ENCODE data around the gene LINGO4.

Gene LINGO4

DNA sequence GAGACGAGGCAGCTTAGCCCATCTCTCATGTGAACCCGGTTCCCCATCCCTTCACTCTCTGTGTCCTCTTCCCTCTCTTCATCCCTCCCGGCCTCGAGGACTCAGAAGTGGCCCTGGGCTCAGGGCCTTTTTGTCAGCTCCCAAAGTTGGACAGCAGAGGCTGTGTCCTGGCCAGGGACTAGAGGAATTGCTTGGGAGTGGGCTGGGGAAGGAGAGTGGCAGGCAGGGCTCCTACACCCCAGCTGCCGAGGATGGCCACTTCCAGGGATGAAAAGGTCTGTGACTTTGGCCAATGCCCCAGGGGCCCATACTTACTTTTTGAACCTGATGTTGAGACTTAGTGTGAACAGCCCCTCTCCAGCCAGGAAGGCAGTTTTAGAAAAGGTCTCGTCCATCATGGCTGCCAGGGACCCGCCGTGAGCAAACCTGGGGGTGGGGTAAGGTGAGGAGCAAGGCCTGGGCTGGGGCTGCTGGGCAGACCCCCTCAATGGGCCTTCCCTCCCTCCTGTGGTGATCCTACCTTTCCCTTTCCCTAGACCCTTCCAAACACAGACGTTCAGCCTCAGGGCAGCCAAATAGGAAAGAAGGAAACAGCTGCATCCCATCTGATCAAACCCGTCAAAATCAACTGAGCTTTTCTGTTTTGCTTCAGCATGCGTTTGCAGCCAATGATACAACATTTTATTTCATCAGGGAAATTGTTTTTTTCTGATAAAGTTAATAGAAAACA is 42.8 kb upstream of the LINGO4 start:
- Histone ChIP-seq H3K23ac (ENCODE audit: low read depth, low read length, poor library complexity) (no peak overlapping the region), H2AFZ (ENCODE audit: low read length) (no peak overlapping the region), H2BK5ac (ENCODE audit: low read length) (no peak overlapping the region), H3K4me2 (ENCODE audit: insufficient read depth, low read length, poor library complexity, severe bottlenecking) (no peak overlapping the region), H3K27me3 (ENCODE audit: control insufficient read depth in 3 of 3, insufficient read depth in 3 of 3, low read depth in 1 of 3, low read length in 3 of 3) (peaks cover 0 to 82% (median 0%) of the 10 kb centered on the region in 3 experiments), H3K27ac (replicated peaks; ENCODE audit: low read length) (no peak overlapping the region), H2AK5ac (ENCODE audit: low read depth, low read length) (no peak overlapping the region), H3K9me3 (replicated peaks in 1 of 2; ENCODE audit: control insufficient read depth in 2 of 2, insufficient read depth in 1 of 2, low read depth in 1 of 2, low read length in 2 of 2) (peaks cover 0 to 2% of the 10 kb centered on the region in 2 donors), H3K4me3 (ENCODE audit: low read length in 2 of 2) (no peak overlapping the region), H3K79me1 (ENCODE audit: low read depth, low read length) (no peaks in the 10 kb centered on the region), H3K4me1 (ENCODE audit: control insufficient read depth in 2 of 2, insufficient read depth in 1 of 2, low read depth in 1 of 2, low read length in 2 of 2) (peaks cover 0 to 1% of the 10 kb centered on the region in 2 donors), H3K36me3 (replicated peaks in 1 of 2; ENCODE audit: control insufficient read depth in 2 of 2, insufficient read depth in 2 of 2, low read length in 2 of 2) (no peaks in the 10 kb centered on the region), H2BK12ac (ENCODE audit: low read length) (no peak overlapping the region), H3K18ac (ENCODE audit: low read length) (no peak overlapping the region), H3K14ac (ENCODE audit: low read length) (no peak overlapping the region), H2BK15ac (ENCODE audit: low read length) (no peak overlapping the region), H2BK120ac (ENCODE audit: low read depth, low read length) (no peak overlapping the region), H4K8ac (ENCODE audit: low read depth, low read length) (no peak overlapping the region), H4K91ac (ENCODE audit: low read depth, low read length, poor library complexity) (no peak overlapping the region), H3K4ac (ENCODE audit: low read length) (no peak overlapping the region), H3K9ac (ENCODE audit: low read depth, low read length, poor library complexity) (no peak overlapping the region)
- no CpG with 5 or more reads among the region's 11 CpGs for WGBS, 2 donors (ENCODE audit: extremely low coverage in 2 of 2, insufficient read length in 2 of 2, insufficient replicate concordance in 1 of 2)
- DNase-seq (ENCODE audit: low spot score): no peak

DNA sequence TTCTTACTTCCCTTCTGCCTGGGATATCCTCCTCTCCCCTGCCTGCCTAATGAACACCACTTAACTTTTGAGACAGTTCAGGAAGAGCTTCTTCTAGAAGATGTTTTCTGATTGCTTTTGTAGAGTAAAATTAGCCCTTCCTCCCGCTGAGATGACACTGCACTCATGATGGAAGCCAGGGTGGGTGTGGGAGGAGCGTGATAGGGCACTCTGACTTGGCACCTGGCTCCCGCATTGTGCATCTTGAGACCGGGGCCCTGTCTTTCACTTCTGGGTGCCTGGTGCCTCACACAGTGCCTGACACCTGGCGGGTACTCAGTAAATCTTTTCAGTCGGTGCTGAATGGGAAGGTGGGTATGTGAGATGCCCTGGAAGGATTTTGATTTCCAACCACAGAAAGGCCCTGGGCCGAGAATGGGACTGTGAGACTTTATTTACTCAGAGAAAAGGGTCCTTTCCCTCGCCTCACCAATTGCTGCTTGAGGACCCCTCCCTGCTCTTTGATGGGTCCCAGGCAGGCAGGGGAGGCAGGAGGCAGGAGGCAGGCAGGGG is 41.5 kb upstream of the LINGO4 start:
- WGBS, 2 donors (ENCODE audit: extremely low coverage in 2 of 2, insufficient read length in 2 of 2, insufficient replicate concordance in 1 of 2): no CpG with 5 or more reads among the region's 8 CpGs
- Histone ChIP-seq H3K27me3 (ENCODE audit: control insufficient read depth in 3 of 3, insufficient read depth in 3 of 3, low read depth in 1 of 3, low read length in 3 of 3) (peaks cover 0 to 78% (median 0%) of the 10 kb centered on the region in 3 experiments), H3K4me2 (ENCODE audit: insufficient read depth, low read length, poor library complexity, severe bottlenecking) (no peak overlapping the region), H3K4me1 (ENCODE audit: control insufficient read depth in 2 of 2, insufficient read depth in 1 of 2, low read depth in 1 of 2, low read length in 2 of 2) (peaks cover 0 to 1% of the 10 kb centered on the region in 2 donors), H2AK5ac (ENCODE audit: low read depth, low read length) (no peak overlapping the region), H3K36me3 (replicated peaks in 1 of 2; ENCODE audit: control insufficient read depth in 2 of 2, insufficient read depth in 2 of 2, low read length in 2 of 2) (no peaks in the 10 kb centered on the region), H3K27ac (replicated peaks; ENCODE audit: low read length) (no peak overlapping the region), H3K14ac (ENCODE audit: low read length) (no peak overlapping the region), H3K23ac (ENCODE audit: low read depth, low read length, poor library complexity) (no peak overlapping the region), H2BK15ac (ENCODE audit: low read length) (no peak overlapping the region), H4K91ac (ENCODE audit: low read depth, low read length, poor library complexity) (no peak overlapping the region), H3K79me1 (ENCODE audit: low read depth, low read length) (no peaks in the 10 kb centered on the region), H3K4me3 (ENCODE audit: low read length in 2 of 2) (no peak overlapping the region), H2BK12ac (ENCODE audit: low read length) (no peak overlapping the region), H4K8ac (ENCODE audit: low read depth, low read length) (no peak overlapping the region), H2AFZ (ENCODE audit: low read length) (no peak overlapping the region), H2BK5ac (ENCODE audit: low read length) (no peak overlapping the region), H3K18ac (ENCODE audit: low read length) (no peak overlapping the region), H2BK120ac (ENCODE audit: low read depth, low read length) (no peak overlapping the region), H3K4ac (ENCODE audit: low read length) (no peak overlapping the region), H3K9me3 (replicated peaks in 1 of 2; ENCODE audit: control insufficient read depth in 2 of 2, insufficient read depth in 1 of 2, low read depth in 1 of 2, low read length in 2 of 2) (peaks cover 0 to 2% of the 10 kb centered on the region in 2 donors), H3K9ac (ENCODE audit: low read depth, low read length, poor library complexity) (no peak overlapping the region)
- DNase-seq (ENCODE audit: low spot score): no peak

DNA sequence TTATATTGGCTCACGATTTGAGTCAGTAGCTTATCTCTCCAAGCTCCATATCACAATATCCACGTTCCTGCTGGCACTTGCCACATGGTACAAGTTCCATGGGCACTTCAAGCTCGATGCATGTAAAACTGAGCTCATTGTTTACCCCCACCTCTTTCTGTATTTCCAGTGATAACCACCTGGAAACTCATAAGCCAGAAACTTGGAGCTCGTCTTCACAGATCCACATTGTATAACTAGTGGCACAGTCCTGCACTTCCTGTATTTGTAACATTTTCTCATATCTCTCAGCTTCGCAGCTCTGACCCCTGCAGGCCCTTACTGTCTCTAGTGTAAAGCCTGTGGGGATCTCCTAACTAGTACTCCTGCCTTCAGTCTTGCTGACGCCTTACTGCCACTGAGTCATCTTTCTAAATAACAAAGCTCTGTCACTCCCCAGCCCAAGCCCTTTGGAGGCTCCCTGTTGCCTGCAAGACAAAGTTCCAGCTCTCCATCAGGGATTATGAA is 40.9 kb upstream of the LINGO4 start:
- Histone ChIP-seq H3K9ac (ENCODE audit: low read depth, low read length, poor library complexity) (no peak overlapping the region), H2AK5ac (ENCODE audit: low read depth, low read length) (no peak overlapping the region), H3K4me1 (ENCODE audit: control insufficient read depth in 2 of 2, insufficient read depth in 1 of 2, low read depth in 1 of 2, low read length in 2 of 2) (peaks cover 0 to 1% of the 10 kb centered on the region in 2 donors), H3K27me3 (ENCODE audit: control insufficient read depth in 3 of 3, insufficient read depth in 3 of 3, low read depth in 1 of 3, low read length in 3 of 3) (peaks cover 0 to 72% (median 0%) of the 10 kb centered on the region in 3 experiments), H3K36me3 (replicated peaks in 1 of 2; ENCODE audit: control insufficient read depth in 2 of 2, insufficient read depth in 2 of 2, low read length in 2 of 2) (no peaks in the 10 kb centered on the region), H3K23ac (ENCODE audit: low read depth, low read length, poor library complexity) (no peak overlapping the region), H3K4ac (ENCODE audit: low read length) (no peak overlapping the region), H3K4me2 (ENCODE audit: insufficient read depth, low read length, poor library complexity, severe bottlenecking) (no peak overlapping the region), H2BK15ac (ENCODE audit: low read length) (no peak overlapping the region), H3K27ac (replicated peaks; ENCODE audit: low read length) (no peak overlapping the region), H3K79me1 (ENCODE audit: low read depth, low read length) (no peaks in the 10 kb centered on the region), H3K9me3 (replicated peaks in 1 of 2; ENCODE audit: control insufficient read depth in 2 of 2, insufficient read depth in 1 of 2, low read depth in 1 of 2, low read length in 2 of 2) (peaks cover 0 to 2% of the 10 kb centered on the region in 2 donors), H2AFZ (ENCODE audit: low read length) (no peak overlapping the region), H2BK120ac (ENCODE audit: low read depth, low read length) (no peak overlapping the region), H4K8ac (ENCODE audit: low read depth, low read length) (no peak overlapping the region), H2BK12ac (ENCODE audit: low read length) (peak overlapping the region; percentile 17), H4K91ac (ENCODE audit: low read depth, low read length, poor library complexity) (no peak overlapping the region), H3K18ac (ENCODE audit: low read length) (no peak overlapping the region), H3K4me3 (ENCODE audit: low read length in 2 of 2) (no peak overlapping the region), H2BK5ac (ENCODE audit: low read length) (no peak overlapping the region), H3K14ac (ENCODE audit: low read length) (no peak overlapping the region)
- no peak for DNase-seq (ENCODE audit: low spot score)
- no CpG with 5 or more reads among the region's 6 CpGs for WGBS, 2 donors (ENCODE audit: extremely low coverage in 2 of 2, insufficient read length in 2 of 2, insufficient replicate concordance in 1 of 2)

- no peak overlapping the region for H3K27ac ChIP-seq (replicated peaks; ENCODE audit: low read length)
- H2BK15ac ChIP-seq (ENCODE audit: low read length): no peak overlapping the region
- no peak overlapping the region for H2AFZ ChIP-seq (ENCODE audit: low read length)
- no peak overlapping the region for H3K18ac ChIP-seq (ENCODE audit: low read length)
- no peak overlapping the region for H4K91ac ChIP-seq (ENCODE audit: low read depth, low read length, poor library complexity)
- H3K27me3 ChIP-seq (ENCODE audit: control insufficient read depth in 3 of 3, insufficient read depth in 3 of 3, low read depth in 1 of 3, low read length in 3 of 3): peaks cover 11 to 76% (median 23%) of the 10 kb centered on the region in 3 experiments
- H3K23ac ChIP-seq (ENCODE audit: low read depth, low read length, poor library complexity): no peak overlapping the region
- H3K4me1 ChIP-seq (ENCODE audit: control insufficient read depth in 2 of 2, insufficient read depth in 1 of 2, low read depth in 1 of 2, low read length in 2 of 2): peaks cover 0 to 16% of the 10 kb centered on the region in 2 donors
- no peak overlapping the region for H2AK5ac ChIP-seq (ENCODE audit: low read depth, low read length)
- no peaks in the 10 kb centered on the region for H3K79me1 ChIP-seq (ENCODE audit: low read depth, low read length)
- no peak overlapping the region for H3K14ac ChIP-seq (ENCODE audit: low read length)
- H2BK5ac ChIP-seq (ENCODE audit: low read length): no peak overlapping the region
- no peak overlapping the region for H3K4me3 ChIP-seq (ENCODE audit: low read length in 2 of 2)
- no peaks in the 10 kb centered on the region for H3K36me3 ChIP-seq (replicated peaks in 1 of 2; ENCODE audit: control insufficient read depth in 2 of 2, insufficient read depth in 2 of 2, low read length in 2 of 2)
- H2BK120ac ChIP-seq (ENCODE audit: low read depth, low read length): no peak overlapping the region
- peaks cover 2 to 6% of the 10 kb centered on the region in 2 donors for H3K9me3 ChIP-seq (replicated peaks in 1 of 2; ENCODE audit: control insufficient read depth in 2 of 2, insufficient read depth in 1 of 2, low read depth in 1 of 2, low read length in 2 of 2)
- no peak overlapping the region for H2BK12ac ChIP-seq (ENCODE audit: low read length)
- H3K4ac ChIP-seq (ENCODE audit: low read length): no peak overlapping the region
- WGBS, 2 donors (ENCODE audit: extremely low coverage in 2 of 2, insufficient read length in 2 of 2, insufficient replicate concordance in 1 of 2): no CpG with 5 or more reads among the region's 2 CpGs
- no peak overlapping the region for H4K8ac ChIP-seq (ENCODE audit: low read depth, low read length)
- H3K4me2 ChIP-seq (ENCODE audit: insufficient read depth, low read length, poor library complexity, severe bottlenecking): no peak overlapping the region
- DNase-seq (ENCODE audit: low spot score): no peak
- H3K9ac ChIP-seq (ENCODE audit: low read depth, low read length, poor library complexity): no peak overlapping the region
Observed at GRCh38 chr1:151843398-151843797, 38.2 kb upstream of the LINGO4 start.

Data from neuronal stem cell (in vitro differentiated cells).